CD4-positive, alpha-beta T cell treated with Interleukin-15 for 4 hours (primary cell): Measurements from ENCODE around the gene MUC2.

Source experiments
- DNase-seq: peaks from one replicate; pipeline ENCODE4 v3.0.0-alpha.2; 2020; ENCODE audit warnings: low spot score

Gene MUC2

GRCh38 chr11:1121813-1122663 is 47.4 kb downstream of the MUC2 start:
- no peak for DNase-seq

GRCh38 chr11:1122664-1123002 is 48.0 kb downstream of the MUC2 start:
- DNase-seq = no peak

- no peak for DNase-seq
Measured at GRCh38 chr11:1123970-1124369, 49.3 kb downstream of the MUC2 start.
